ENCODE data around the gene KIF19.
"Not testable (repeated sequence)": the region's sequence is repeated elsewhere in the genome, so short reads cannot be mapped to it uniquely, and the experiment has no call there.

Gene KIF19, protein sequence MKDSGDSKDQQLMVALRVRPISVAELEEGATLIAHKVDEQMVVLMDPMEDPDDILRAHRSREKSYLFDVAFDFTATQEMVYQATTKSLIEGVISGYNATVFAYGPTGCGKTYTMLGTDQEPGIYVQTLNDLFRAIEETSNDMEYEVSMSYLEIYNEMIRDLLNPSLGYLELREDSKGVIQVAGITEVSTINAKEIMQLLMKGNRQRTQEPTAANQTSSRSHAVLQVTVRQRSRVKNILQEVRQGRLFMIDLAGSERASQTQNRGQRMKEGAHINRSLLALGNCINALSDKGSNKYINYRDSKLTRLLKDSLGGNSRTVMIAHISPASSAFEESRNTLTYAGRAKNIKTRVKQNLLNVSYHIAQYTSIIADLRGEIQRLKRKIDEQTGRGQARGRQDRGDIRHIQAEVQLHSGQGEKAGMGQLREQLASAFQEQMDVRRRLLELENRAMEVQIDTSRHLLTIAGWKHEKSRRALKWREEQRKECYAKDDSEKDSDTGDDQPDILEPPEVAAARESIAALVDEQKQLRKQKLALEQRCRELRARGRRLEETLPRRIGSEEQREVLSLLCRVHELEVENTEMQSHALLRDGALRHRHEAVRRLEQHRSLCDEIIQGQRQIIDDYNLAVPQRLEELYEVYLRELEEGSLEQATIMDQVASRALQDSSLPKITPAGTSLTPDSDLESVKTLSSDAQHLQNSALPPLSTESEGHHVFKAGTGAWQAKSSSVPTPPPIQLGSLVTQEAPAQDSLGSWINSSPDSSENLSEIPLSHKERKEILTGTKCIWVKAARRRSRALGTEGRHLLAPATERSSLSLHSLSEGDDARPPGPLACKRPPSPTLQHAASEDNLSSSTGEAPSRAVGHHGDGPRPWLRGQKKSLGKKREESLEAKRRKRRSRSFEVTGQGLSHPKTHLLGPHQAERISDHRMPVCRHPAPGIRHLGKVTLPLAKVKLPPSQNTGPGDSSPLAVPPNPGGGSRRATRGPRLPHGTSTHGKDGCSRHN
- total RNA-seq: 2.4 to 4.7 reads per million in 2 donors

- DNase-seq: peak; percentile 20 to 69 (median 30)
These were observed at the start of gene KIF19 for GRCh38 chr17:74325743-74326379. Gene KIF19 (plus strand): TSS chr17:74326226. CDS start chr17:74326350, 124 bp downstream.

DNA sequence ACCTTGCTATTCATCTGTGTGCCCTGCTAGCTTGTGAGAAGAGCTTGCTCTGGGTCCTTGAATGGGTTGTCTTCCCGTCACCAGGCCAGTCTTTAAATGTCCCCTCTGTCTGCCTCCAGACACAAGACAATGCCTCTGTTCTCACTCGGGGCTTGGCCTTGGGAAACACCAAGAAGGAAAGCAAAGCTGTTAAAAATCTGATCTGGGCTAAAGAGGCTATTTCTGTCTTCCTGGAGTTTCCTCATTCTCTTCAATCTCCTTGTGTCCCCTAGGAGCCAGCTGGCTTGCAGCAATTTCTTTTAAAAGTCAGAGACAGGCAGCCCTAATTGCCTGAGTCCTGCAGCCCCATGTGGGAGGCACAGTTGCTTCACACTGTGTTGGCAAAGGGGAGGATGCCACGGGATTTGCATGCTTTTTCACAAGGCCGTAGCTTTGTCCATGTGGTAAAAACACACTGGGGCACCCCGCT lies 49.5 kb upstream of the KIF19 start:
- DNase-seq: no peak

GRCh38 chr17:74277935-74278334 lies 48.1 kb upstream of the KIF19 start:
- DNase-seq: no peak

DNA sequence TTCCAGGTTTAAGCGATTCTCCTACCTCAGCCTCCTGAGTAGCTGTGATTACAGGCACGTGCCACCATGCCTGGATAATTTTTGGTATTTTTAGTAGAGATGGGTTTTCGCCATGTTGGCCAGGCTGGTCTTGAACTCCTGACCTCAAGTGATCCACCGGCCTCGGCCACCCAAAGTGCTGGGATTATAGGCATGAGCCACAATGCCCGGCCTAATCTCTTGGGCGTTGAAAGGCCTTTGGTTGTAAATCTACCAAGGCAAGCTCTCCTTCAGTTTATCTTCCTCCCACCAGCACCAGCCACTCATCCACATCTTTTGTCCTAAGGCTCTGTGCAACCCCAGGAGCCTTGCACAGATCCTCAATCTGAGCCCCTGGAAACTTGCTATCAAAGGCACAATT lies 46.4 kb upstream of the KIF19 start:
- DNase-seq: not testable (repeated sequence)

GRCh38 chr17:74280093-74280513 lies 45.9 kb upstream of the KIF19 start:
- peak in 4 of 5 experiments; percentile 26 to 91 (median 42) for DNase-seq

GRCh38 chr17:74281799-74282198 lies 44.2 kb upstream of the KIF19 start:
- DNase-seq: no peak

GRCh38 chr17:74282274-74282586 lies 43.8 kb upstream of the KIF19 start:
- DNase-seq: not testable (repeated sequence)

DNA sequence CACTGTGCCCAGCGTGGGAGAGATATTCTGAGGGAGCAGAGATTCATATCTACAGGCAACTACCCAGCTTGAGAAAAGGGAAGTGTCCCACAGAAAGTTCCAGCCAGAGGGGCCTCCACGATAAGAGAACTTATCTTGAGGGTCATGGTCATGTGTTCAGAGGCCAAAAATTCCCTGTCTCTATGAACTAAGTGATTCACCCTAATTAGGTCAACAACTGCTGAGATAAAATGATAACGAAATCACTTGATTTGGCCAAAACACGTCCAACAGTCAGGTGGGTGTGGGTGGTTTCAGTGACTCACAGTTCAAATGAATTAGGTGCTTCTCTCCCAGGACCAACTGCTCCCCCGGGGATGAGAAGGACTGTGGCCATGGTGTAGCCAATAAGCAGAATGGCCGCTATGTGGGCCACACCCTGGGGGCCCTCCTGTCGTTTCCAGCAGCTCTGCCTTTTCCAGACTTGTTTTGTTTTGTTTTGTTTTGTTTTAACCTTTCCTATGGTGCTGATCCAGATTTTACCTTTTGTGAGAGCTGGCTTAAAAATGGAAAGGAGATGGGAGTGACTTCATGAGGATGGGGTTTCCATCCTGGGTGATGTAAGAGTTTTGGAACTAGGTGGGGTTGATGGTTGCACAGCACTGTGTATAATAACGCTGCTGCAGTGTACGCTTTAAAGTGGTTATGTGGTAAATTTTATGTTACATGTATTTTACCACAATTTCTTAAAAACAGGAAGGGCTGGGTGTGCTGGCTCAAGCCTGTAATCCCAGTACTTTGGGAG lies 43.2 kb upstream of the KIF19 start:
- peak in 4 of 5 experiments; percentile 29 to 90 (median 56) for DNase-seq

- DNase-seq: peak in 1 of 5 experiments; percentile 5
These were observed 42.7 kb upstream of the KIF19 start for GRCh38 chr17:74283371-74283673.

GRCh38 chr17:74287031-74287602 lies 38.9 kb upstream of the KIF19 start:
- DNase-seq: no peak

- DNase-seq: no peak
These were observed 37.2 kb upstream of the KIF19 start for GRCh38 chr17:74288785-74289184.

- DNase-seq: no peak
These were observed 36.3 kb upstream of the KIF19 start for GRCh38 chr17:74289688-74290087.

- no peak for DNase-seq
These were observed 35.7 kb upstream of the KIF19 start for GRCh38 chr17:74290340-74290739.

DNA sequence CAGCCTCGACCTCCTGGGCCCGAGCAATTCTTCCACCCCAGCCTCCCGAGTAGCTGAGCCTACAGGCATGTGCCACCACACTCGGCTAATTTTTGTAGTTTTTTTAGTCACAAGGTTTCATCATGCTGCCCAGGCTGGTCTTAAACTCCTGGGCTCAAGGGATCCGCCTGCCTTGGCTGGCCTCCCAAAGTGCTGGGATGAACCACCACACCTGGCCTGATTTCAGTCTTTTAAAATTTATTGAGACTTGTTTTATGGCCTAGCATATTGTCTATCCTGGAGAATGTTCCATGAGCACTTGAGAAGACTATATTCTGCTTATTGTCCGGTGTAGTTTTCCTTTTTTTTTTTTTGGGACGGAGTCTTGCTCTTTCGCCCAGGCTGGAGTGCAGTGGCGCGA lies 33.5 kb upstream of the KIF19 start:
- no peak for DNase-seq

- DNase-seq: no peak
These were observed 30.1 kb upstream of the KIF19 start for GRCh38 chr17:74295625-74296547.

DNA sequence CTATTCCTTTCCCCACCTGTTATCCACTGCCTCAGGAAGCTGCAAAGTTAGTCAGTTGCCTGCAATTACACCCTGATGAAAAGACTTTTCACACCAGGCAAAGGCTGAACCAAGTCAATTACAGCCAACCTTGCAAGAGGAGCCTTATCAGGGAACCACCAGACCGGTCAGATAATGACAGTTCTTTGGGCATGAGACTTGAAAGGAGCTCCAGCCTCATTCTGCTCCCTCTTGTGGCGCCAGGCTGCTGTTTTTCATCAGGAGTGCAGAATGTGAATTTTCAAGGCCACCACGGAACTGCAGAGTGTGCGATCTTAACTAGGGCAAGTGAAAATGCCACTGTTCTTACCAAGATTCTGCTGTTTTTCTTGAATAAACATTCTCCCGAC lies 29.5 kb upstream of the KIF19 start:
- DNase-seq: peak in 1 of 5 experiments; percentile 53

DNA sequence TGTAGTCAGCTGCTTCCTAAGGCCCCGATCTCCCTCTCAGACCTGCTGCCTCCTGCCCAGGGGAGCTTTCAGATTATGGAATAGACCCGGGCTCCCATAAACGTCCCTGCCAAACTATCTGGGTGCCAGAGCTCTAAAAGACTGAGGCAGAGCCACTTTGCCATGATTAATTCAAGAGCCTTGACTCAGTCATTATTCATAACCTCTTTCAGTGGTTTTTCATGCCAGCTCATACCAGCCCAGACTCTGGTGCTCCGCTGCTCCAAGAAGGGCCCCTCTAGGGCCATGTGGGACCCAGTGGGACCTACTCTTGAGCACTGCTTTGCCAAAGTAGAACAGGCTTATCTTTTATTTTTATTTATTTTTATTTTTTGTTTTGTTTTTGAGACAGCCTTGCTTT lies 28.1 kb upstream of the KIF19 start:
- peak in 1 of 5 experiments; percentile 35 for DNase-seq

- DNase-seq: no peak
These were observed 27.2 kb upstream of the KIF19 start for GRCh38 chr17:74298778-74299177.

GRCh38 chr17:74299226-74300009 lies 26.6 kb upstream of the KIF19 start:
- no peak for DNase-seq

DNA sequence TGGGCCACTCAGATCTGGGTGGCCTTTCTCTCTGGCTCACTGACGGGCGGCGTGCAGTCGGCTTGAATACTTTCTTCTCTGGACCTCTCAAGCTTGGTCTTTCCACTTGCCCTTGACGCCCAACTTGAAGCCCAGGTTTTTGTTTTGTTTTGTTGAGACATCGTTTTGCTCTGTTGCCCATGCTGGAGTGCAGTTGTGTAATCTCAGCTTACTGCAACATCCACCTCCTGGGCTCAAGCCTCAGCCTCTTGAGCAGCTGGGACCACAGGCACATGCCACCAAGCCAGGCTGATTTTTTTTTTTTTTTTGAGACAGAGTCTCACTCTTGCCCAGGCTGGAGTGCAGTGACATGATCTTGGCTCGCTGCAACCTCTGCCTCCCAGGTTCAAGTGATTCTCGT lies 22.7 kb upstream of the KIF19 start:
- no peak for DNase-seq
